NCI-H2029 treated with DMSO at 0.1 percent for 48 hours (cell line): ENCODE measurements around the gene DOHH.
"Not testable (repeated sequence)": the region's sequence is repeated elsewhere in the genome, so short reads cannot be mapped to it uniquely, and the experiment has no call there.

Source experiments
- DNase-seq: peaks from one replicate; lab custom pipeline; 2025; lab: John Stamatoyannopoulos, UW

The DOHH gene

DNA sequence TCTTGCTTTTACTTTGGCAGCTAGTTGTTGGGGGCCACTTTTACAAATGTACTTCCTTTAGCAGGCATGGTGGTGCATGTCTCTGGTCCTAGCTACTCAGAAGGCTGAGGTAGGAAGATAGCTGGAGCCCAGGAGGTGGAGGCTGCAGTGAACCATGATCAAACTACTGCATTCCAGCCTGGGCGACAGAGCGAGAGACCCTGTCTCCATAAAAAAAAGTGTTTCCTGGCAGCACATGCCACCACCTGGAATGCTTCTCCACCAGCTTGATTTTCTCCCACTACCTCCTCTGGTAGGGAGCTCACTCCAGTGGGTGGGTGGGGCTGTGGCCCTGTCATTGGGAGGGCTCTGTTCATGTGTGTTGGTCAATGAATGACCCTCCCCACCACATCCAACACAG lies 18.2 kb upstream of the DOHH start:
- DNase-seq, result no peak

DNA sequence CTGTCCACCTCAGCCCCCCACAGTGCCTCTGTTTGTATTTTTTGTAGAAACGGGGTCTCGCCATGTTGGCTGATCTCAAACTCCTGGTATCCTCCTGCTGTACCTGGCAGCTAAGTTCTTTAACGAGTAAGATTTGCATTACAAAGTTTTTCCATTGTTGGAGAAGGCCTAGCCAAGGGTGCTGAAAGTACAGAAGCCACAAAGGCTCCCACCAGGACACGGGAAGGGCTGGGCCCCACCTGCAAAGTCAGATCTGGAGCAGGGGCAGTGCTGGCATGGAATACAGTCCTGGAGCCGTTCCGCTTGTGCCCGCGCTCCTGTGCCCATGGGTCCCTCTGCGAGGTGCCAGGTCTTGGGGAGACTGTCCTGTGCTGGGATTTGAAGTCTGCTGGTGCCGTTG lies 17.8 kb upstream of the DOHH start:
- DNase-seq, result no peak

DNA sequence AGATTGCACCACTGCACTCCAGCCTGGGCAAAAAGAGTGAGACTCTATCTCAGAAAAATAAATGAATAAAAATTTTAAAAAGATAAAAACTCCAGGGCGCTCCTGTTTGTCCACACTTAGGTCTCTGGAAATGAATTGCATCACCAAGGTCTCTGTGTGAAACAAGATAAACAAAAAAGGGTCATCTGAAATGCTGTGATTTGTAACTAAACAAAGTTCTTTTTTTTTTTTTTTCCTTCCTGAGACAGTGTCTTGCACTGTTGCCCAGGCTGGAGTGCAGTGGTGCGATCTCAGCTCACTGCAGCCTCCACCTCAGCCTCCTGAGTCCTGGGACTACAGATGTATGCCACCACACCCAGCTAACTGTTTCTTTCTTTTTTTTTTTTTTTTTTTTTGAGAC lies 17.2 kb upstream of the DOHH start:
- DNase-seq, result no peak

DNA sequence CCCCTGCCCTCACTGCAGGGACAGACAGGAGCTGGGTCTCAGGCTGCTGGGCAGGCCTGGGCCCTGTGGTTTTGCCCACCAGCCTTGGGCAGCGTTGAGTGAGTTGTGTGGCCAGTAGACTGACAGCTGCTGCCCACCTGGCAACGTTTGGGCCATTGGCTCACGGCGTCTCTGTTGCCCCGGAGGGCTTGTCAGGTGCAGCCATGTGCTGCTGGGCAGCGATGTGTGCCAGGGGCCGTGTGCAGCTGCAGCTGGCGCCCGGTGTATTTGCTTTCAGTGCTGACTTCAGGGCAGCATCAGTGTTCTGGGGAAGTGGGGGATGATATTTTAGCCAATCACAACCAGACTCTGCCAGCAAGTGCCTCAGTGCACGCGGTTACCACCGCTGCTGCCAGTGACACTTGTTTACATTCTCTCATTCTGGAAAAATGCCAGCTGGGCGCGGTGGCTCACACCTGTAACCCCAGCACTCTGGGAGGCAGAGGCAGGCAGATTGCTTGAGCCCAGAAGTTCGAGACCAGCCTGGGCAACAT lies 16.3 kb upstream of the DOHH start:
- DNase-seq, result peak; percentile 89

DNA sequence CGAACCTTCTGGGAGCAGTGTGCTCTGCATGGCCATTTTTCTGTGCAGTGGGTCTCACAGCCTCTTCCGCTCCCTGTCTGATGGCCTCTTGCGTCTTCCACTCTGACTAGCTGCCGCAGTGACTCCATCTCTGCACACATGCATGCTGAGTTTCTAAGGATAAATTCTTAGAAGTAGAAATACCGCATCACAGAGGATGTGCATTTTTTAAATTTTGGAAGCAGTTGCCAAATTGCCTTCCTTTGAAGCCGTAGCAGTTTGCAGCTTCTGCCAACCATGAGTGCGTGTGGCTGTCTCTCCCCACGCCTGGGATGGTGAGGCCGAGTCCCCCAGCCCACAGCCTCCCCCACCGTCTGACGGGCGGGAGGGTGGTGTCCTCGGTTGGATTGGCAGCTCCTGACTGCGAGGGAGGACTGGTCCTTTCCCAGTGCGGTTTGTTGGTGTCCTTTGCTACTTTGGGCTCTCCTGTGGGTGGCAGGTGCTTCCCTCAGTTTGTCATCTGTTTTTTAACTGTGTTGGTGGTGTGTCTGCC lies 15.5 kb upstream of the DOHH start:
- no peak for DNase-seq

DNA sequence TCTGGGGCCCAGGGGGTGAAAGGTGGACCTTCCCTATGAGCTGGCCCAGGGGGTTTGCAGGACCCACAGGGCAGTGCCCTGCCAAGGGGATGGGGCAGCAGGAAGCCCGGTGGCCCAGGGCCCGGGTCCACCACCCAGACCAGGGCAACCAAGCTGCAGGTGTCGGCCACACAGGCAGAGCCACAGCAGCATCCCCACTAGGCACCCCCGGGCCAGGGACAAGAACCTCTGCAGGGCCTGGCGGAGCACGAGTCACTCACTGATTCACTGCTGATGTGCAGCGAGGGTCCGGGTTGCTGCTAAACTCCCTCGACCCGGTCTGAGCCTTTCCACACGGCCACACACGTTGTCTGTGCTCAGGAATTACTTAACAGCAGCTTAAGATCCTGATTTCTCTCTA lies 14.5 kb upstream of the DOHH start:
- DNase-seq, result no peak

DNA sequence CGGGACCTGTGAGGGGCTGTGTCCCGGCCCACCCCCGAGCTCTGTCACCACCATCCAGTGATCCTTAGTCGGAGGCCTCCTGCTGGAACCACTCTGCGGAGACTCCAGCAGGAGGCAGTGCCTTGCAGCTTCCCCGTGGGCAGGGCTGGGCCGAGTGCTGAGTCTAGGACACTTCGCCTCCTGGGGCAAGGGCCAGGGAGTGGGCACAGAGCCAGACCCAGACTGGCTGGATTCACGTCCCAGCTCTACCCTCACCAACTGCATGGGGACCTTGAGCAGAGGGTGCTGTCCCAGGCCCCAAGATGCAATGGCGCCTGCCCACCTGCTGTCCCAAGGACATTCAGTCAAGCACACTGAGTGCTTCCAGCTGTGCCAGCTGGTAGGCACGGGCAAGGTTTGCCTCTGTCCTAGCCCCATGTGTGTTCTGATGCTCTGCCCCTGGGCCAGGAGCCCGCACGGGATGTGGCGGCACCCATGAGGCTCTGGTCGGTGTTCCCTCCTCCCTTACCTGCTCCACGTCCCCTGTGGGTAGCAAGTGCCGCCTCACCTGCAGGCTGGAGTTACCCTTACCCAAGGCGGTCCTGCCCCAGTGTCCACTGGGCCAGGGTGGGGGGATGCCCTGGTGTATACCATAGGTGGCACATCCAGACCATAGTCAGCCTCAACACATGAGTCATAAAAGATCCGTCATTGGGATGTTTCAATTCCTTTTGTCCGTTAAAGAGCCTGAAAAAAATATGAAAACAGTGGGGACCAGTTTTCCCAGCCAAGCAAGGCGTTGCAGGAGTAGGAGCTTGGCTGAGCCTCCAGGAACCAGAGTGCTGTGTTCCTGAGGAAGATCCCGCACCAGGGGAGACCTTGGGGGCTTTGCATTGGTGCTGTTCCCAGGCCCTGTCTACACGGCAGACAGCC lies 13.0 kb upstream of the DOHH start:
- DNase-seq, result no peak

DNA sequence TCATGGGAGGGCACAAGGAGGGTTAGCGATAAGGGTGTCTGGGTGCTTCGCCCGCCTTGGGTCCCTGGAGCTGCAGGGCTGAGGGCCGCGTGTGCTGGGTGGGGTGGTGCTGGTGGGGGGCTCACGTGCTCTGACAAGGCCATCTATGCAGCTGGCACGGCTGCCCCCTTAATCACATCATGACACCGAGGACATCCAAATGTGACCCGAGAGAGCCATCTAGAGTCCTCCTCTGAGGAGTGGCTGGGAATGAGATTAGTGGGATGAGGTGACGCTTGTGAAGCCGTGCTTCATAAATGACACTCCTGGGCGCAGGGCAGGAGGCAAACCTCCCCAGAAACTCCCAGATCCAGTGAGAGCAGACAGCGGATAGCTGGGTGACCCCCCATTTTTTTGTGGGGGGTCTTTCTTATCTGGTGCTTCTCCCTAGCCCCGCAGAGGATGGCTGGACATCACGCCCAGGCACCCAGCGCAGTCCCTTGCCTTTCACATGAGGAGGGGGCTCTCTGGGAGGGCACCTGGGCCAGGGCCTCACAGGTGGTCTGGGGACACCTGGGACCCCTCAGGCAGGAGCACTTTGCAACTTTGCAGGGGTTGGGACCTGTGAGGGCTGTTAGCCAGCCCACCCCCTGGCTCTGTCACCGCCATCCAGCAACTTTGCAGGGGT lies 12.2 kb upstream of the DOHH start:
- DNase-seq, result no peak

DNA sequence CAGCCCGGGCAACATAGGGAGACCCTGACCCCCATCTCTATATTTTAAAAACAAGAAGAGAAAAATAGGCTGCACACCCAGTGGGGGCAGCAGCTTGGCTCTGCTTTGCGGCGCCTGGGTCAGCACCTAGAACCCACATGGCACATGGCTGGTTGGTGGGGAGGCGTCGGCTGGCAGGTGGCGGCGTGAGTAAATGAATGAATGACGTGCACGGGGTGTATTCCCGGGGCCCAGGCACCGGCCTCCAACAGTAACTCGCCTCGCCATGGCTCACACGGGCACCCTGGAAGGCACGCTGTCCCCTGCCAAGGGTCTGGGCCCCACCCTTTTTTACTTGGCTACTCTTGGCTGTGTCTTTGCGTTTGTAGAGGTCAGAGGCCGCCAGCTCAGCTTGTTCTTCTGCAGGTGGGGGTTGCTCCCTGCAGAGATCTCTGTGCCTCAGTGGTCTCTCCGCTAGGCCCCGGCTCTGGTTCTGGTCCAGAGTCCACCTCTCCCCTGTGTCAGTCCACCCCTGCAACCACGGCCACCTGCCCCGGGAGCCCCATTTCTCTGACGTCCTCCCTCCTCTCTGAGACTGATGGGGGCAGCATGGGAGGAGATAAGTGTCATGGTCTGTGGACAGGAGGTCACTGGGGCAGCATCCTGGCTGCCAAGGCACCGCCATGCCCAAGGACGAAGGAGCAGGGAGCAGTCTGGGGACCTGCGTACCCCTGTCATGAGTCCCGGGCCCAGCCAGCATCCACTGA lies 11.2 kb upstream of the DOHH start:
- DNase-seq, result no peak

DNA sequence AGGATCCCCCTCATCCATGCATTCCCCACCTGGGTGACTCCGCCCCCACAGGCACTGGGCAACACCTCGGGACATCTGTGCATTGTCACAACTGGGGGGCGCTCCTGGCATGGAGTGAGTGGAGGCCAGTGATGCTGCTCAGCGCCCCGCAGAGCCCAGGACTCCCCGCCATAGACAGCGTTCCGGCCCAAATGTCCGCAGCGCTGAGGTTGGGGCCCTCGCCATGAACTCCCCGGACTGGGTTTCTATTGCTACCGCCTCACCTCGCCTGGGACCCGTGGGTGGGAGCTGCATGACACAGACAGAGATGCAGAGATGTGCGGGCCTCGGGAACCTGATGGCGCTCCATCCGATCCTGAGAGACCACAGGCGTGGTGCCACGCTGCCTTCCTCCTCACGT lies 10.3 kb upstream of the DOHH start:
- no peak for DNase-seq

DNA sequence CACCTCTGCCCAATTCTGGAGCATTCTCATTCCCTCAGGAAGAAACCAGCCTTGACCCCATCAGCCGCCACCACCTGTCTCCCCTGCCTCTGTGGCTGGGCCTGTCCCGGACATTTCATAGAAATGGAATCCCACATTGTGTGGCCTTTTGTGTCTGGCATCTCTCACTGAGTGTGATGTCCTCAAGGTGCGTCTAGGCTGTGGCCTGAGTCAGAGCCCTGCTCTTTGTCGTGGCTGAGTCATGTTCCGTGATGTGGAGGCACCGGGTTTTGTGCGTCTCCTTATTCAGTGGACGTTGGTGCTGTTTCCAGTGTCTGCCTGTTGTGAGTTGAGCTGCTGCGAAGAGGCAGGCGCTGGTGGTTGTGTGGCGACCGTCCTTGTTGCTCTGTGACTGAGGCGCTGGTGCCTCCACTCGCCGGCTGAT lies 9.1 kb upstream of the DOHH start:
- DNase-seq, result no peak

DNA sequence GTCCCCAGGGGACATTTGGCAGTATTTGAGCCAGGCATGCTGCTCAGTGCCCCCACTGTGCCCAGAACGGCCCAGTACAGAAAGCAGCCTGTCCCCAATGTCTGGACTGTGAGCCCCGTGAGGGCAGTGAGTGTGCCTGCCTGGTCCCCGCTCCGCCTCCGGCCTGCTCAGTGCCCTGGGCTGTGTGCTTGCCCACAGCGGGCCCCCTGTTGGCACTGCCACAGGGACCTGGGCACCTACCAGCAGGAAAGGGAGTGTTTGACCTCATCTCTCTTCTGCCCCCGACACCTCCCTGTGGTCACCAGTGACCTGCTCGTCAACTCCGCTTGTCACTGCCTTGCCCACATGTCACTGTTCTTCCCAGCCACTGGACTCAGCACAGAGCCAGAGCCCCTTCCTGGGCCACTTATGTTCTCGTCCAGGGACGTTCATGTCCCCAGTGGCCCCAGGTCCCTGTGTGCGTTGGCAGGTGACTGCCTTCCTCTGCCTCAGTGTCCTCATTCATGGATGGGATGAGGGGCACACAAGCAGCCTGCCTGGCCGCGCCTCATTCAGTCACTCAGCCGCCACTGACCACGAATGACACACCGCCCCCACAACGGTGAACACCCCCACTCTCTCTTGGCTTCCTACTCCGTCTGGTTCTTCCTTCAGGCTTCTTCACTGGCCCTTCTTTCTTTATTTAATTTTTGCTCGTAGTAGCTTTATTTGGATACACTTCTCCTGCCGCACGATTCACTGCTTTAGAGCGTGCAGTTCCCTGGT lies 8.5 kb upstream of the DOHH start:
- no peak for DNase-seq

DNA sequence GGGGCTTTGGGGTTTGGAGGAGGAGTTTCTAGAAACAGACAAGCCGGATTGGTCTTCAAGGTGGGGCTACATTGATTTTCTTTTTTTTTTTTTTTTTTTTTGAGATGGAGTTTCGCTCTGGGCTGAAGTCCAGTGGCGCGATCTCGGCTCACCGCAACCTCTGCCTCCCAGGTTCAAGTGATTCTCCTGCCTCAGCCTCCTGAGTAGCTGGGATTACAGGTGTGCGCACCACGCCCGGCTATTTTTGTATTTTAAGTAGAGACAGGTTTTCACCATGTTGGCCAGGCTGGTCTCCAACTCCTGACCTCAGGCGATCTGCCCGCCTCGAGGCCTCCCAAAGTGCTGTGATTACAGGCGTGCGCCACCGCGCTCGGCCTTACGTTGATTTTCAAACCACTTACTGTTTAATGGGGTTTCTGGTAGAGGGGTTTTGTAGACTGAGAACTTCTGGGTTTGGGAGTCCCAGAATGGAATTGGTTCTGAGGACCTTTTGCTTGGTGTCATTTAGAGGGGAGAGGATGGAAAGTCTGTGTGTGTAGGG lies 7.7 kb upstream of the DOHH start:
- DNase-seq, result not testable (repeated sequence)

DNA sequence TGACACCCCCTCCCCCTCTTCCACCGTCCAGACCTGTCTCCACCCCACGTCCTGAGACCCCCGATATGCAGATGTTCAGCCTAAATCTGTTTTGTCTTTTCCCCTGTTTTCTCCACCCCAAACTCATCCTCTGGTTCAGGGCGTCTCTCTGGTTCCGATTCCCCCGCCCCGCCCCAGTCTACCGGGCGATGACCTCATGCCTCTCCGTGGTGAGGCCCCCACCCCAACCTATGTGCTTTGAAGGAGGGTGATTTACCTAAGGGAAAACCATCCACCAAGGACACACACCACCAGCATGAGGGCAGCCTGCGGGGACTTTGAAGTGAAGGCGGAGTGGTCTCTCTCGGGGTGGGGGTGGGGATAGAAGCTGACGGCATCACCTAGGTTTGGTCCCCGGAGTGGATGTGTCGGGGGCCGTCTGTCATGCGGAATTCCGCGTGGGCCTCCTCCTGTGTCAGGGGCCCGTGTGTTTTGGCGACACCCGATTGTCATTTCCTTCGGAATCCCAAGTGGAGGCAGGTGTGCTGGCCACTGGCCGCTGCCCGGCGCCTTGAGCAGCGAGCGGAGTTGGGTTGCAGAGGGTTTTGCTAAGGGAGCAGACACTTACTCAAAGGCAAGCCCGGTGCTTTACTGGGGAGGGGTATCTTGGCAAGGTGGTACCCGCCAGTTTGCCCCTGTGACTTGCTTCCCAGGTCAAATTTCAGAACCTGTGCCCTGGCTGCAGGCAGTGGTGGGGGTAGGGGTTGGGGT lies 7.1 kb upstream of the DOHH start:
- peak; percentile 28 for DNase-seq

DNA sequence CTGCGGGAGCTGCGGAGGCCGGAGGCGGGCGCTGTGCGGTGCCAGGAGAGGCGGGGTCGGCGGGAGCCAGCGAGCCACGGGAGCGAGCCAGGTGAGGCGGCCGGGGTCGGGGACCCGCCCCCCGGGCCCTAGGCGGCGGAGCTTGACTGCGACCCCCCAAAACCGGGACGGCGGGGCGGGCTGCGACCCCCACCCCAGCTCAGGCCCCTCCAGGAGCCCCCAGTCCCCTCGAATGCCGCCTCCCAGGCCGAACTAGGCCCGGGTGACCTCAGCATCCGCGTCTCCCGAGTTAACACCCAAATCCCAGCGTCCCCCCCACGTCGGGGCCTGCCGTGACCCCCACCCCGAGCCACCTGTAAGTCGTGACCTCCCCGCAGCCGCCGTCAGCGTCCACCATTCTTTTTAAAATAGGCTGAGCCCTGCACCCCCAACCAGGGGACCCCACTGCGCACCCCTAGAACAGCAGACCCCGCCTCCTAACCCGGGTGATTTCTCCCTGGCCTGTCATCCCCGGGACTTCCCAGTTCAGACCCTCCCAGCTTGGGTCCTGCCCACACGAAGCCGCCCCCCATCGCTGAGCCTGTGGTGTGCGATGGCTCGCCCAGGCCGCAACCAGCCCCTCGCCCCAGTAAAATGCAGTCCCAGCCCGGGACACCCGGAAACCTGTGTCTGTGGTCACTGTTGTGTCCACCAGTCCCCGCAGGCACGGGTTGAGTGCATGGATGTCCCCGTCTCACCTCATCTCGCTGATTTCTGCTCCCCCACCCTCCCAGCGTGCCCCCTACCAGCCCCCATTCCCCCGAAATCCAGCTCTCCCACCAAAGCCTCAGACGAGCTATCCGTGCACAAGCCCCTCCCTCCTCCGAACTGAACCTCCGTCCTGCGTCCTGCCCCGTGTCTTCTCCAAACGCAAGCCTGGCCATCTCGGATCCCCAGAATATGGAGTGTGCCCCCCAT lies 6.2 kb upstream of the DOHH start:
- DNase-seq, result no peak

DNA sequence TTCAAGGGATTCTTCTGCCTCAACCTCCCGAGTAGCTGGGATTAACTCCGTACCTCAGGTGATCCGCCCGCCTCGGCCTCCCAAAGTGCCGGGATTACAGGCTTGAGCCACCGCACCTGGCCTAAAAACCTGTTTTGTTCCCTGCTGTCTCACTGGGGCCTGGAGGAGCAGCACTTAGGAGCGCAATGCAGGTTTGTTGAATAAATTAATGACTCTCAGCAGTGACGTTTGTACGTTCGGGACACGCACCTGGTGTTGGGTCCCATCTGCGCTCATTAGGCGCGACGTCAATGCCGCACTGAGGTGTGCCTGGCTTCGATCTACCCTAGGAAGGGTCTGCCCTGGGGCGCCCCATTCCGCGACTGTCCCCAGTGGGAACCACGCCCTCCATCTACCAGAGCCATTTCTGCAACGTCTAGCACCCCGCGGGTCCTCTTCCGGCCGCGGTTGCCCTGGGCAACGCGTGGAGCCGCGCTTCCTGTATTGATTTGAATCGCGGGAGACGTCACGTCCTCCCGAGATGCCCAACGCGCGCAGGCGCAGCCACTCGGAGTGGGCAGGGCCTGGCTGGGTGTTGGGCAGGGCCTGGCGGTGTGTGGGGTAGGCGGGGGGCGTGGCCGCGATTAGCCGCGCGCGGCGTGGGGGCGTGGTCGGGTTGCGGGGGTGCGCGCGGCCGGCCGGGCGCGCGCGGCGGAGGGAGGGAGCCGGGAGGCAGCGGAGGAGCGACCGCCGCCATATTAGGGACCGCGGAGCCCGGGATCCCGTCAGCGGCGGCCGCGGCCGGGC lies 5.3 kb upstream of the DOHH start, which contains the start of gene FZR1:
Gene FZR1 (plus strand): TSS at position 714 of the 786 bp plus-strand sequence. CDS start 16,679 bp downstream, outside the sequence.
- peak; percentile 86 for DNase-seq

DNA sequence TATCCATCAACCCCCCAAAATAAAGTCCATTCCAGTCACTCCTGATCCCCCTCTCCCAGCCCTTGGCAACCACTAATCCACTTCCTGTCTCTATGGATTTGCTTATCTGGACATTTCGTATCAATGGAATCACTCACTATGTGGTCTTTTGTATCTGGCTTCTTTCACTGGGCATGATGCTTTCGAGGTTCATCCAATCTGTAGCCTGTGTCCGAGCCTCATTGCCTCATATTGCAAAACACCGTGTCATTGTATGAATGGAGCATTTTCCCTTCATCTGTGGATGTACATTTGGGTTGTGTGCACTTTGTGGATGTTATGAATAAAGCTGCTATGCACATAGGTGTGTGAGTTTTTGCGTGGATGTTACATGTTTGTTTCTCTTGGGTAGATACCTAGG lies 4.3 kb upstream of the DOHH start:
- DNase-seq, result no peak

DNA sequence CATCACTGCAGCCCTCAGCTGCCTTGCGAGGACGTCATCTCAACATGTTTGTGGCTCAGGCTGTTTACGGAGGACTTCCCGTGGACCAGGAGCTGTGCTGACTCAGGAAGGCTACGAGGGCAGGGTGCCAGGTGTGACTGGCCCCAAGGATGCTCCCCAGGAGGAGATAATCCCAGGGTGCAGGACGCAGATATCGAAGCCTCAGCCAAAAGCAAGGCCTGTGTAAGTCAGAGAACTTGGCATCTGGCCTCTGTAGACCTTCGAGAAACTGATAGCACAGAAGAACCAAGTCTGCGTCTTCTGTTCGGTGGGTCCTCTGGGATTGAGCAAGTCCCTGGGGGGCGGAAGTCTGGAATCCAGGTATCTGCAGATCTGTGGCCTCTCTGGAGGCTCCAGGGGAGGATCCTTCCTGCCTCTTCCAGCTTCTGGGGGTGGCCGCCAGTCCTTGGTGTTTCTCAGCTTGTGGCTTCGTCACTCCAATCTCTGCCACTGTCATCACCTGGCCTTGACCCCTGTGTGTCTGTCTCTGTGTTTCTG lies 2.6 kb upstream of the DOHH start:
- DNase-seq, result no peak
